SJSA1 (cell line): ENCODE measurements around the gene FBXO48. TPM values are rescaled to one million over a fixed set of nuclear protein-coding genes. Genes with fewer than 3 reads are reported as not detected.
"Not testable (repeated sequence)": the region's sequence is repeated elsewhere in the genome, so short reads cannot be mapped to it uniquely, and the experiment has no call there.

Experiments
- DNase-seq, 2 experiments: peaks; one replicate each; pipeline ENCODE4 v3.0.0-alpha.2; 2015 to 2020; ENCODE audit warnings: low spot score in 2 of 2, low read depth in 1 of 2
- H3K27ac ChIP-seq: fragments of 250-450 bp; sonication (Bioruptor Pico); 2 replicates; pipeline ENCODE4 v1.5.1; 2020; ENCODE audit warnings: mild to moderate bottlenecking, moderate library complexity
- H3K27me3 ChIP-seq: fragments of 250-450 bp; sonication (Bioruptor Pico); replicated peaks from 2 replicates; pipeline ENCODE4 v1.5.1; 2020; ENCODE audit warnings: mild to moderate bottlenecking, moderate library complexity
- H3K36me3 ChIP-seq: fragments of 250-450 bp; sonication (Bioruptor Pico); 2 replicates; pipeline ENCODE4 v1.5.1; 2020; ENCODE audit warnings: mild to moderate bottlenecking
- H3K4me1 ChIP-seq: fragments of 250-450 bp; sonication (Bioruptor Pico); replicated peaks from 2 replicates; pipeline ENCODE4 v1.6.1; 2021; ENCODE audit warnings: mild to moderate bottlenecking
- H3K4me3 ChIP-seq: fragments of 250-450 bp; sonication (Bioruptor Pico); 2 replicates; pipeline ENCODE4 v1.5.1; 2020; ENCODE audit warnings: mild to moderate bottlenecking
- H3K9me3 ChIP-seq: fragments of 250-450 bp; sonication (Bioruptor Pico); replicated peaks from 2 replicates; pipeline ENCODE4 v1.5.1; 2020; ENCODE audit warnings: mild to moderate bottlenecking
- total RNA-seq: library from RNA; depleted of rRNA; stranded (reverse); fragments of >200 nt; shearing (Covaris generic); gene quantifications from 2 replicates; pipeline ENCODE4 v1.2.3, GENCODE V29; 2014; rRNA removed

The FBXO48 gene, protein sequence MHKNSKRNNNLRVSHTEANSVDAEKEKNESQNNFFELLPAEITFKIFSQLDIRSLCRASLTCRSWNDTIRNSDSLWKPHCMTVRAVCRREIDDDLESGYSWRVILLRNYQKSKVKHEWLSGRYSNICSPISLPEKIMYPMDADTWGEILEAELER
- total RNA-seq: 0.60 and 0.74 TPM in 2 replicates

DNA sequence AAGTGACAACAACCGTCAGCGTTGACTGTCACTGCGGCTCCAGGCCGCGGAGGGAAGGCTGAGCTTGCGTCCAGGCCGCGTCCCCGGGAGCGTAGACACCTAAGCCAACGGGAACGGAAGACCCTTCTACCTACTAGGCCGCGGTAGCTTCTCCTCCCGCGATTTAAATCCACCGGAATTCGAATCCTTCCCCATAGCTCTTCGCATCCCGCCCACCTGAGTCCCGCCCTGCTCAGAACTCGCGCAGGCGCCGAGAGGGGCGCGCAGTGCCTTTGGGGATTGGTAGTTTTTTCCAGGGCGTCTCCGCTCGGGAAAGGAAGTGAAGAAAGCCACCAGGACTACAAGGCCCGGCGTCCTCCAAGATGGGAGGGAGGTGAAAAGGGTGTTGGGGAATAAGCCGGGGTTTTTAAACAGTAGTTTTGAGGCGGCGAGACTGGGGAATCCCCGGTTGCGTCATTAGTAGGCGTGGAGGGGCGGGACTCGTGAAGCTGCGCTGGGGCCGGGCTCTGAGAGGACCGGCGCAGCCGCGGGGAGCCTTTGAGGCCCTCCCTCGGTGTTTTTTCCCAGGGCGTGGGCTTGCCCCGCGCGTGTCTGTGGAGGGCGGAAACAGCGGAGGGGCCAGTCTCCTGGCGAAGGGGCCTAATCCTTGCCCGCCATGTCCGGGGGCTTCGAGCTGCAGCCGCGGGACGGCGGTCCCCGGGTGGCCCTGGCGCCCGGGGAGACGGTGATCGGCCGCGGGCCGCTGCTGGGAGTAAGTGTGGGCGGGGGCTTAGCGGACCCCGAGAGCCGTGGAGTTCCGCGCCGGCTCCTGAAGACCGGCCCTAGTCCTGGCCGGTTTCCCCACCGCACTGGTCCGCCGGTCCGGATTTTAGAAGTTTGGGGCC is at the start of gene FBXO48, which contains the start of gene APLF:
FBXO48 (minus strand) TSS at position 218 of the 884 bp plus-strand sequence. CDS start 2,149 bp downstream, outside the sequence.
APLF (plus strand) TSS at position 509 of the 884 bp plus-strand sequence; CDS start at position 656, 147 bp downstream.
- Histone ChIP-seq H3K9me3 (no peaks in the 10 kb centered on the region), H3K27me3 (no peaks in the 10 kb centered on the region), H3K4me1 (peaks cover 13% of the 10 kb centered on the region), H3K36me3 (no peaks in the 10 kb centered on the region; the same call in 1 of the 2 replicates), H3K4me3 (peak within 1 kb of the TSS; percentile 80), H3K27ac (peak within 1 kb of the TSS; percentile 89)
- peak; percentile 98 for DNase-seq

- Histone ChIP-seq H3K36me3 (no peaks in the 10 kb centered on the region), H3K4me1 (no peaks in the 10 kb centered on the region), H3K27me3 (no peaks in the 10 kb centered on the region), H3K4me3 (no peak overlapping the region), H3K27ac (no peak overlapping the region), H3K9me3 (no peaks in the 10 kb centered on the region)
- no peak for DNase-seq
Observed at GRCh38 chr2:68516051-68516955, 49.2 kb upstream of the FBXO48 start.

- H3K36me3 ChIP-seq: no peaks in the 10 kb centered on the region
- no peak overlapping the region for H3K4me3 ChIP-seq
- no peaks in the 10 kb centered on the region for H3K4me1 ChIP-seq
- H3K9me3 ChIP-seq: no peaks in the 10 kb centered on the region
- DNase-seq: no peak
- no peaks in the 10 kb centered on the region for H3K27me3 ChIP-seq
- H3K27ac ChIP-seq: no peak overlapping the region
Observed at GRCh38 chr2:68514316-68514929, 47.3 kb upstream of the FBXO48 start.

DNA sequence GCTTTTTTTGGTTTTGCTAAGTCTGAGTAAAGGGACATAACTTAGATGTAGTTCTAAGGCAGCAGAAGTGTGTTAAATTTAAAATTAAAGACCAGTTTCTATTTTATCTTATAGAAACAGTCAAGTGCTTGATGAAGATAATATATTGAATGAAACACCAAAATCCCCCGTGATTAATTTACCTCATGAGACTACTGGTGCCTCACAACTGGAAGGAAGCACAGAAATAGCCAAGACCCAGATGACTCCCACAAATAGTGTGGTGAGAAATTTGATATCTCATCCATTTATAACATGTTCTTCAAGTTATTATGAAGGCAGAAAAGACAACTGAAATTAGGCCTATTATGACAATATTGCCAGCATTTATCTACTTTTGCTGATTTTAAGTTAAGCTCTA is 45.9 kb upstream of the FBXO48 start:
- DNase-seq: no peak
- Histone ChIP-seq H3K4me1 (no peaks in the 10 kb centered on the region), H3K27ac (no peak overlapping the region), H3K4me3 (no peak overlapping the region), H3K36me3 (no peaks in the 10 kb centered on the region), H3K9me3 (no peaks in the 10 kb centered on the region), H3K27me3 (no peaks in the 10 kb centered on the region)

GRCh38 chr2:68512326-68512725 is 45.2 kb upstream of the FBXO48 start:
- Histone ChIP-seq H3K27me3 (no peaks in the 10 kb centered on the region), H3K27ac (no peak overlapping the region), H3K36me3 (no peaks in the 10 kb centered on the region), H3K9me3 (no peaks in the 10 kb centered on the region), H3K4me1 (no peaks in the 10 kb centered on the region), H3K4me3 (no peak overlapping the region)
- DNase-seq: no peak

DNA sequence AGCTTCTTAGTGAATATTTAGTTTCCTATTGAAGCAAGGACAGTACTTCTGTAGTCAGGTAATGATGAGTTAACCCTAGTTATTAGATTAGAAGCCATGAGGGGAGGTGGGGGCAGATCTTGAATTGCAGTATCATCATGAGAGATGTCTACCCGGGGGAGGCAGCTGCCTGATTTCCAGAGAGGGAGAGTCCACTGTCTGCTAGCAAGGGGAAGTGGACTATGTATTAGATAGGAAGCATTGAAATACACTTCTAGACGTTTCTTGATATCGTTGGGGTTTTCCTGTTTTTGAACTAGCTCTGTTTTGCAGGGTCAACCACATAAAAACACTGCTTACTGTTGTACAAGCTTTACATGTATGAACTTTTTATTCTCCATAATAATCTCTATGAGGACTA is 39.1 kb upstream of the FBXO48 start:
- Histone ChIP-seq H3K4me3 (no peak overlapping the region), H3K27ac (no peak overlapping the region), H3K9me3 (no peaks in the 10 kb centered on the region), H3K36me3 (no peaks in the 10 kb centered on the region), H3K4me1 (no peaks in the 10 kb centered on the region), H3K27me3 (no peaks in the 10 kb centered on the region)
- no peak for DNase-seq

DNA sequence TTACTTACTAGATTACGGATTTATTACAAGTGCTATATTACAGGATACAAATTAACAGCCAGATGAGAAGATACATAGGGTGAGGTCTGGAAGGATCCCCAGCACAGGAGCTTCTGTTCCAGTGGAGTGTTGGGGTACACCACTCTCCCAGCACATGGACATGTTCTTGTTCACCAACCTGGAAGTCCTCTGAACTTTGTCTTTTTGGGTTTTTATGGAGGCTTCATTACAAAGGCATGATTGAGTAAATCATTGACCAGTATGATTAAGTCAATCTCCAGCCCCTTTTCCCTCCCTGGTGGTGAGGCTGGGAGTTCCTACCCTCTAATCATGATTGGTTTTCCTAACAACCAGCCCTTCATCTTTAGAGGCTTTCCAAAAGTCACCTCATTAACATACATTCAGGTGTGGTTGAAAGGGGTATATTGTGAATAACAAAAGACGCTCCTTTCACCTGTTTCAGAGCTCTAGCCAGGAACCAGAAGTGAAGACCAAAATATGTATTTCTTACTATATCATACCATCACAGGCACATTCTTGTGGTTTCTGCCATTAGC is 38.6 kb upstream of the FBXO48 start:
- Histone ChIP-seq H3K27me3 (no peaks in the 10 kb centered on the region), H3K9me3 (no peaks in the 10 kb centered on the region)

GRCh38 chr2:68501768-68502167 is 34.7 kb upstream of the FBXO48 start:
- H3K27me3 ChIP-seq: no peaks in the 10 kb centered on the region
- no peak for DNase-seq
- no peak overlapping the region for H3K4me3 ChIP-seq
- H3K36me3 ChIP-seq: no peaks in the 10 kb centered on the region
- no peak overlapping the region for H3K27ac ChIP-seq
- peaks cover under 1% of the 10 kb centered on the region; the same call in 1 of the 2 replicates for H3K9me3 ChIP-seq
- H3K4me1 ChIP-seq: no peaks in the 10 kb centered on the region

More for the DNA sequence above, 38.6 kb upstream of the FBXO48 start:
- H3K4me1 ChIP-seq: no peaks in the 10 kb centered on the region
- H3K27ac ChIP-seq: no peak overlapping the region
- H3K4me3 ChIP-seq: no peak overlapping the region
- no peak for DNase-seq
- H3K36me3 ChIP-seq: no peaks in the 10 kb centered on the region

DNA sequence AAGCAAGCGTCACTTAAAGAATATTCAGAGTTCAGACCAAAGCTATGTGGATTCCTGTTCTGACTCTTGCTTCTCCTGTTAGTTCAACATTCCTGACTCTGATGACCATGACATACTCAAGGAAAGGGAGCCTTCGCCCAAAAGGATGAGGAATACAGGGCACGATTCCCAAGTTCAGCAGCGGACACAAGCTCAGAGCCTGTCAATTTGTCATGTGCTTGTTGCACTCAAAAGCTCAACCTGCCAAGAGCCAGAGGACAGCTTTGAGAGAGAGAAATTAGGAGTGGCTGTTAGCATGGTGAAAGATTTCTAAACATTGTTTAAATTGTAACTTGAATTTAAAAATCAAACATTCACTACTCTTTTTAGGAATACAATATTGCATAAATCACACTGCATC is 33.6 kb upstream of the FBXO48 start:
- Histone ChIP-seq H3K27ac (no peak overlapping the region), H3K4me1 (no peaks in the 10 kb centered on the region), H3K4me3 (no peak overlapping the region), H3K27me3 (no peaks in the 10 kb centered on the region), H3K36me3 (no peaks in the 10 kb centered on the region), H3K9me3 (peaks cover 5% of the 10 kb centered on the region)
- DNase-seq: no peak

DNA sequence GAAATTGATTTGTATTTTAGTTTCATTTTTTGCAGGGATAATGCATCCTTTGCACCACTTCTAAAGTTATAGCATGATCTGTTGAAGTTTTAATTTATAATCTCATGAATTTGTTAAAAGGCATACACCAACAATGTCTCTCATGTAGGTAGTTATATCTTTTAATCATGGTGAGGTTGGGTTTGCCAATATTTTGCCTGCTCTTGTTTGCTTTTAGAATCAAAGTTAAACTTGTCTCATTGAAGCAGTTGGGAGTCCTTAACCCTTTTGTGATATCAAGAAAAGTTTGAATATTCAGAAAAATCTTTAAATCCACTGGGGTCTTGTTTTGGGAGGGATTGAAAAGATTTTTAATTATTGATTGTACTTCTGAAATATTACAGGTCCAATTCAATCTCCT is 32.0 kb upstream of the FBXO48 start:
- no peak for DNase-seq

DNA sequence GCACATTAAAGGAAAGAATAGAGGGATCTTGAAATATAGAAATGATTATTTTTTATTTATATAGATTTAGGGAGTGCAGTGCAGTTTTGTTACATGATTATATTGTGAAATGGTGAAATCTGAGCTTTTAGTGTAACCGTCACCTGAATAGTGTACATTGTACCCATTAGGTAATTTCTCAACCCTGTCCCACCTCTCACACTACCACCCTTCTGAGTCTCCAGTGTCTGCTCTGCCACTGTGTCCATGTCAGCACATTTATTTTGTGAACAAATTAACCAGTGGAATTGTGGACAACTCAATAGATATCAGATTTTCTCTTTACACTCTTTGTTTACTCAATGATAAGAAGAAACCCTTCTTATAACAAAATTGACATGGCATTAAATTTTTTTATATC is 24.5 kb upstream of the FBXO48 start:
- no peak overlapping the region for H3K27ac ChIP-seq
- H3K36me3 ChIP-seq: no peaks in the 10 kb centered on the region
- H3K4me3 ChIP-seq: no peak overlapping the region
- DNase-seq: no peak
- H3K27me3 ChIP-seq: no peaks in the 10 kb centered on the region
- peaks cover 3% of the 10 kb centered on the region for H3K9me3 ChIP-seq
- no peaks in the 10 kb centered on the region for H3K4me1 ChIP-seq

More for the DNA sequence above, 32.0 kb upstream of the FBXO48 start:
- Histone ChIP-seq H3K27me3 (no peaks in the 10 kb centered on the region), H3K4me3 (no peak overlapping the region), H3K9me3 (peaks cover 5% of the 10 kb centered on the region), H3K36me3 (no peaks in the 10 kb centered on the region), H3K4me1 (no peaks in the 10 kb centered on the region), H3K27ac (no peak overlapping the region)

- H3K4me3 ChIP-seq: no peak overlapping the region
- H3K36me3 ChIP-seq: no peaks in the 10 kb centered on the region
- H3K9me3 ChIP-seq: no peaks in the 10 kb centered on the region
- H3K27ac ChIP-seq: no peak overlapping the region
- H3K27me3 ChIP-seq: no peaks in the 10 kb centered on the region
- no peaks in the 10 kb centered on the region for H3K4me1 ChIP-seq
- DNase-seq: no peak
Observed at GRCh38 chr2:68489282-68489681, 22.2 kb upstream of the FBXO48 start.

DNA sequence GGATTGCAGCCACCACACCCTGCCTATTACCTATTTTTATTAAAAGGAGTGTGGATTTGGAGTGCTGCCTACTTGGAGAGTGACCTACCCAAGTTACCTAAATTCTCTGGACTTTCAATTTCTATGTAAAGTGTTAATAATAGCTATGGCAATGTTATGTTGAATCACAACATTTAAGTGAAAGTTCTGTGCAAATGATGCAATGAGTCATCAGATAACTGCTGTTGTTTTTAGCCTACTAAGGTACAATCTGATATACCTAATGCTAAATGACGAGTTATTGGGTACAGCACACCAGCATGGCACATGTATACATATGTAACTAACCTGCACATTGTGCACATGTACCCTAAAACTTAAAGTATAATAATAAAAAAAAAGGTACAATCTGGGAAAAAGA is 21.5 kb upstream of the FBXO48 start:
- DNase-seq, H3K4me1 ChIP-seq, H3K9me3 ChIP-seq, H3K27me3 ChIP-seq, H3K36me3 ChIP-seq, H3K4me3 ChIP-seq, H3K27ac ChIP-seq: not testable (repeated sequence)
